Measurements from ENCODE around the gene DDX5.
"Not testable (repeated sequence)": the region's sequence is repeated elsewhere in the genome, so short reads cannot be mapped to it uniquely, and the experiment has no call there.

The DDX5 gene

DNA sequence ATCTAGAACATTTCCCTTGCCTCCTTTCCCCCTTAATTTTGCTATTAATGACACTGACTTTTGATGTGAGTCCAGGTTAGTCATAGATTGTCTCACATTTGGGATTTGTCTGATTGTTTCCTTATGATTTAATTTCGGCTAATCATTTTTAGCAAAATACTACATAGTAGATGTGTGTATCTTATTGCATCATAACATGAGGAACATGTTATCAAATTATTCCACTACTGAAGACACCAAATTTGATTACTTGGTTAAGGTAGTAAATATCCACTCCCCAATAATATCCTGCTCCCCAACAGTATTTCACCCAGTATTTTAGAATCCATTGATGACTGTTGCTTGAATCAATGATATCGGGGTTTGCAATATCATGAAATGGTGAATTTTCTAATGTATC is 12.0 kb downstream of the DDX5 start:
- DNase-seq = no peak

GRCh38 chr17:64492481-64493109 is 13.5 kb downstream of the DDX5 start:
- DNase-seq = no peak

DNA sequence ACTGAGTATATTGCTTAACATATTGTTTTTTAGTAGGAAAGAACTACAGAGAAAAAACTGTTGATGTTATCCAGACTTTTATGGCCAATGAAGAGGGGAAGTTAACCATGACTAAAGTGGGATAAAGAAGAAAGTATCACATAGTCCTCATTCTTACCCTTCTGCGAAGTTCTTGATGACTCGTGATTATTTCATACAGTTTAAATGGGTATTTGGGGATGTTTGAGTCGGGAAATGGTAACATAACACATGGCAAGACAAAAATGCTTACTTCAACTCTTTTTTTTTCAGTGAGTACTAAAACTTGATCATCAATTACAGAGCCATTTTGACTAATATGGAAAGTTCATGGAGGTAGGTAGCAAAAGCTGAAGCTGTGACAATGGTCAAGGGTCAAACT is 14.1 kb downstream of the DDX5 start:
- DNase-seq = no peak

GRCh38 chr17:64491034-64491860 is 14.8 kb downstream of the DDX5 start:
- peak in 1 of 56 donors; percentile 1 for DNase-seq

DNA sequence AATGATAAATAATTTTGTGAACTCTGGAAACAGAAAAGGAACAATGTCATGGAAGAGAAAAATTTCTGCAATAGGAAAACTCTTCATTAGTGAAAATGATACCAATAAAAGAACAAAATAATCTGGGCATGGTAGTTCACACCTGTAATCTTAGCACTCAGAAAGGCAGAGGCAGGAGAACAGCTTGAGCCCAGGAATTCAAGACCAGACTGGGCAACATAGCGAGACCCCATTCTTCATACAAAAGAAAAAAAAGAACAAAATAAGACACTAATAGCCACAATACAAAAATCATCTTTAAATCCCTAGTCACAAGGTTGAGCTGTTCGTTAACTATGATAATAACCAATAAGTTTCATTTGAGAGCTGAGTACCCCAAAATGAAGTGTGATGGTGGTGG is 17.8 kb downstream of the DDX5 start:
- no peak for DNase-seq

DNA sequence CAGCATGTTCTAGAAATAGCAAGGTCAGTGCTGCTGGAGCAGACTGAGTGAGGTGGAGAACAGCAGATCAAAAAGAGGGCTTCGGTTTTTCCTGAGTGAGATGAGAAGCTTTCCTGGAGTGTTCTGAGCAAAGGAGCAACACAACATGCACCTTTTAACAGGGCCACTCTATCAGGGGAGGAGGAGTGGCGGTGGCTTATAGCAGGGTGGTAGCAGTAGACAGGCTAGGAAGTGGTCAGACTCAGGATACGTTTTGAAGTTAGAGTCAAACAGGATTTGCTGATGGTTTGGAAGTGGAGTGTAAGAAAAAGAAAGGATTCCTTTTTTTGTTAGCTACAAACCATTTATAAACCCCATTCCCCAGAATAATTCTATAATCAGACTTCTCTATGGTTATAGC is 21.7 kb downstream of the DDX5 start:
- no peak for DNase-seq

DNA sequence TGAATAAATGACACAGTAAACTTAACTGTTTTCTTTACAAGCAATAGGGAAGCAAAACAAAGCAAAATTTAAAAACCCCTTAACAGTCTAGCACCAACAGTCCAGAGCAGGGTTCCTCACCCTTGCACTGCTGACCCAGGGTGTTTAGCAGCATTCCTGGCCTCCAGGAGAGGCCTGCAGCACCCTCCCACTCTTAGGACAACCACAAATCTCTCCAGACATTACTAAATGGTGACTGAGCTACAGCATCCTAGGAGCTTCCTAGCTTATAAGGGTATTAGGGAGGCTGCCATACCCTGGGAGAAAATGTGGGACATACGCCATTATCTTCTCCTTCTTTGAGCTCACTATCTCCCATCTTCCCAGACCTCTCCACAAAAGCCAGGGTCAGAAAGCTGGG is 25.1 kb downstream of the DDX5 start:
- no peak for DNase-seq

DNA sequence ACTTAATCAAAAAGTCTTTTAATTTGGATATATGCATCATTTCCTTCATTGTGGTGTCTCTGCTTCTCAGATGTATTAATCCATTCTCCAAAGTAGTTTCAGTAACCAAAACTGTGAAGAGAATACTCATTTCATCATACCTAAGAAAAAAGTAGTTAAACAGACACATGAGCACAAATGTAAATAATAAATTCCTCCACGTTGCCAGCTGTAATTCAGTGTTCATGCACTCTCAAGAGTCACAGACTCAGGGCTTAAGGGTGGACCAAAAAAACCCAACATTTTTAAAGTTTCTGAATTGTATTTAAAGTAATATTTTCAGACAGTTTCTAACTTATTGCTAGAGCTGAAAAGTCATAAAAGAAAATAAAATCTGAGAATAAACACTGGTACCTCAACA is 28.2 kb downstream of the DDX5 start:
- DNase-seq = no peak

DNA sequence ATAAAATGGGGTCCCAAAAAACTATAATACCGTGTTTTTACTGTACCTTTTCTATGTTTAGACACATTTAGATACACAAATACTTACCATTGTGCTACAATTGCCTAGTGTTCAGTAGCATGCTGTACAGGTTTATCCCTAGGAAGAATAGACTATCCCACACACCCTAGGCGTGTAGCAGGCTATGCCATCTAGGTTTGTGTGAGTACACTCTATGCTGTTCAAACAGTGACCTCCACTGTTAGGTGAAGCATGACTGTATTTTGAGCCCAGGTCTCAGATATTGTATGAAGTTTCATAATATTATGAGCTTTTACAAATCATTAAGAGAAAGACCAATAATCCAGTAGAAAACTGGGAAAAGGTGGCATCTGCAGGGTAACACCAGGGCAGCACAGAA is 33.5 kb downstream of the DDX5 start:
- no peak for DNase-seq

DNA sequence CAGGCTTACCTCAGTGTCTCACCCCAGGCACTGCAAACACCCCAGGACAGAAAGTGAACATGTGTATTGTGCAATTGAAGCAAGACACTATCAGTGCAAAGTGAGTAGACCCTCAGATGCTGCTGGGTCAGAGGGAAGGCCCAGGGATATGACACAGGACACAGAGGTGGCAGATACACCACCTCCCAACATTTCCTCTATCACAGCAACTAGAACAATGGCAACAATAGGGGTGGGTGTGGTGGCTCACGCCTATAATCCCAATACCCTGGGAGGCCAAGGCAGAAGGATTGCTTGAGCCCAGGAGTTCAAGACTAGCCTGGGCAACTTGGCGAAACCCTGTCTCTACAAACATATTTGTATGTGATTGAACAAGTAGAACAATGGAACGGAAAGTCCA is 34.6 kb downstream of the DDX5 start:
- no peak for DNase-seq

GRCh38 chr17:64470625-64471024 is 35.5 kb downstream of the DDX5 start:
- no peak for DNase-seq

- DNase-seq = not testable (repeated sequence)
Measured at GRCh38 chr17:64466834-64467233, 39.3 kb downstream of the DDX5 start.

- no peak for DNase-seq
Measured at GRCh38 chr17:64466019-64466735, 39.9 kb downstream of the DDX5 start.

- no peak for DNase-seq
Measured at GRCh38 chr17:64461788-64462187, 44.3 kb downstream of the DDX5 start.

DNA sequence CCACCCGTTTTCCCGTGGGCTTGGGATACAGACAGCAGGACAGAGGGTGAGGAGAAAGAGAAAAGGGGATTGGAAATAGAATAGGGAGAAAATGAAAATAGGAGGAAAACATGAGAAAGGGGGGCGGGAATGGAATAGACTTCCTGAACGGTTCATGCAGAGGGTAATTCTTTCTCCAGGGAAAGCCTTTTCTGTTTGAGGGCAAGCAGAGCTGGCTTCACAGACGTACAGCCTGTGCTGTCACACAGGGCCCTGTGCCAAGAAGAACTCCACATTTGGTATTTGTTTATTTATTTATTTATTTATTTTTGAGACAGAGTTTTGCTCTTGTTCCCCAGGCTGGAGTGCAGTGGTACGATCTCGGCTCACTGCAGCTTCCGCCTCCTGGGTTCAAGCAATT is 45.1 kb downstream of the DDX5 start:
- no peak for DNase-seq

DNA sequence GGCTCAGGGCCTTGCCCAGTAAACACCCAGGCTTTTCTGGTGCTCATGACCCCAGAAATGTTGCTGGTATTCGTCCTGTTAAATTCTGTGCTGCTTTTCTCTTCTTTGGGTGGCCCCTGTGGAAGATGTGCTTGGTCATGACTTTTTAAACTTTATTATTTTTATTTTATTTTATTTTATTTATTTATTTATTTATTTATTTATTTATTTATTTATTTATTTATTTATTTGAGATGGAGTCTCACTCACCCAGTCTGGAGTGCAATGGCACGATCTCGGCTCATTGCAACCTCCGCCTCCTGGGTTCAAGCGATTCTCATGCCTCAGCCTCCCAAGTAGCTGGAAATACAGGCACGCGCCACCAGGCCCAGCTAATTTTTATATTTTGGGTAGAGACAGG is 46.3 kb downstream of the DDX5 start:
- not testable (repeated sequence) for DNase-seq

GRCh38 chr17:64459284-64459747 is 46.8 kb downstream of the DDX5 start:
- no peak for DNase-seq

DNA sequence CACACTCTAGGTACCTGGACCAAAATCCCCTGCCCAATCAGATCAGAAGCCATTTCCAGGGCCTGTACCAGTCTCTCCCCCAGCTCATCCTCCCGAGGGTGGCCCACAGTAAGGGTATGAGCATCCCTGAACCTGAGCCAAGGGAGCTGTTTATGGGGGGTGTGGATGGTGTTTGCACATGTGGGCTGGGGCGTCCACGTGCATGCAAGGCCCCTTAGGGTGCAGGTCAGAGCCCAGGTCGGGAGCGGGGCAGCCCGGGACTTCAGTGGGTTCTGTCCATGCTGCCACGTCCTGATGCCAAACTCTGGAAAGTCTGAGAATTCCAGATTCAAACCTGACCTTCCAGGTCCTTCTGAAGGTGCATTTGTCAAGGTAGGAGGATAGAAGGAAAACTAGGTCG is 47.3 kb downstream of the DDX5 start:
- no peak for DNase-seq

GRCh38 chr17:64457156-64457555 is 48.9 kb downstream of the DDX5 start:
- DNase-seq = no peak

GRCh38 chr17:64455993-64456885 is 49.9 kb downstream of the DDX5 start:
- no peak for DNase-seq

GRCh38 chr17:64449545-64449944 is 56.5 kb downstream of the DDX5 start:
- DNase-seq = no peak
